Small intestine (tissue), 7 donors: ENCODE measurements around the gene ATF7IP2. TPM values are rescaled to one million over a fixed set of nuclear protein-coding genes. Genes with fewer than 3 reads are reported as not detected.
"Not testable (repeated sequence)": the region's sequence is repeated elsewhere in the genome, so short reads cannot be mapped to it uniquely, and the experiment has no call there.

Experiments
- DNase-seq, 2 donors: peaks; one replicate each; pipeline versions ENCODE4 v3.0.0 to v3.0.0-alpha.2; 2013
- FAIRE-seq: peaks from 2 replicates; lab custom pipeline; 2012; peaks lifted over from hg19 to GRCh38; lab: Jason Lieb, UNC
- H3K27ac ChIP-seq, 3 donors: one replicate each; pipeline ENCODE4 v1.5.1; 2013; ENCODE audit warnings: low read length in 2 of 3, mild to moderate bottlenecking in 2 of 3, control low read depth in 1 of 3, inconsistent platforms in 1 of 3, low read depth in 1 of 3, moderate library complexity in 1 of 3
- H3K27me3 ChIP-seq, 3 donors: one replicate each; pipeline ENCODE4 v1.6.1; 2013; ENCODE audit warnings: low read length in 3 of 3, inconsistent platforms in 1 of 3; ENCODE audit not compliant: control insufficient read depth in 3 of 3, insufficient read depth in 3 of 3
- H3K36me3 ChIP-seq, 3 donors: one replicate each; pipeline ENCODE4 v1.6.1; 2013; ENCODE audit warnings: low read length in 3 of 3, inconsistent platforms in 1 of 3, low read depth in 1 of 3, mild to moderate bottlenecking in 1 of 3, moderate library complexity in 1 of 3; ENCODE audit not compliant: control insufficient read depth in 3 of 3, insufficient read depth in 2 of 3
- H3K4me1 ChIP-seq, 3 donors: one replicate each; pipeline ENCODE4 v1.6.1; 2013; ENCODE audit warnings: low read length in 2 of 3, inconsistent platforms in 1 of 3, low read depth in 1 of 3, mild to moderate bottlenecking in 1 of 3, moderate library complexity in 1 of 3; ENCODE audit not compliant: control insufficient read depth in 3 of 3, insufficient read depth in 2 of 3
- H3K4me3 ChIP-seq, 3 donors: one replicate each; pipeline ENCODE4 v1.5.1; 2013; ENCODE audit warnings: low read length in 3 of 3, control low read depth in 1 of 3, inconsistent platforms in 1 of 3, low read depth in 1 of 3, mild to moderate bottlenecking in 1 of 3, moderate library complexity in 1 of 3
- H3K9me3 ChIP-seq, 2 donors: one replicate each; pipeline ENCODE4 v1.6.1; 2013; ENCODE audit warnings: low read depth in 1 of 2, low read length in 1 of 2; ENCODE audit not compliant: control insufficient read depth in 2 of 2, insufficient read depth in 1 of 2
- WGBS, 3 donors: extraction: QIAGEN DNeasy Blood & Tissue Kit; methylation state at CpG; one replicate each; pipeline ENCODE4 v1.1.7; 2013; 5-methylcytosine and 5-hydroxymethylcytosine counted together
- polyA plus RNA-seq, 4 donors: library from polyadenylated mRNA; stranded (reverse) in 3 of 4; unstranded in 1 of 4; fragments of 200-250 nt in 3 of 4; fragments of 120-200 nt in 1 of 4; gene quantifications; one replicate each; pipeline versions ENCODE4 v1.2.1 to v1.2.3, GENCODE V29; 2013
- donor health status: healthy with polysubstance abuse.
- donor health status: control.
- donor health status: control.
- donor health status: Bipolar disorder and iron deficiency.
- donor health status: healthy.

Gene ATF7IP2
- polyA plus RNA-seq, 4 donors: 9.6 to 58.2 (median 23.7) TPM

DNA sequence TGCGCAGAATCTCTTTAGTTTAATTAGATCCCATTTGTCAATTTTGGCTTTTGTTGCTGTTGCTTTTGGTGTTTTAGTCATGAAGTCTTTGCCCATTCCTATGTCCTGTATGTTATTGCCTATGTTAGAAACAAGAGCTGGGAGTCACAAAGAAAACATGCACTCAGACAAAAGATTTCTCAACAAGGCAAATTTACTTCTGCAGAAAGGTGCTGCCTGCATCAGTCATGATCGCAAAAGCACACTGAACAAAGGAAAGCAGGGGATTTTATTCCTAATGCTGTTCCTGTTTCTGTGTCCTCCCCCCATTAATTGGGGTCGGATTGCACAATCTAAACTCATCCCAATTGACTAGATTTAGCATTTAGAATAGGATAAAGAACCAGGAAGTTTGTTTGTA is 55.9 kb downstream of the ATF7IP2 start:
- Histone ChIP-seq H3K27ac (no peak overlapping the region), H3K4me3 (no peak overlapping the region), H3K27me3 (no peaks in the 10 kb centered on the region), H3K4me1 (no peaks in the 10 kb centered on the region), H3K9me3 (peaks cover 0 to 39% of the 10 kb centered on the region in 2 donors), H3K36me3 (peaks cover 5 to 29% (median 10%) of the 10 kb centered on the region in 3 donors)
- FAIRE-seq (no peak), DNase-seq (no peak)
- WGBS, 3 donors: 89 to 94% (median 90%) methylated on average over 3 of the region's 3 CpGs

DNA sequence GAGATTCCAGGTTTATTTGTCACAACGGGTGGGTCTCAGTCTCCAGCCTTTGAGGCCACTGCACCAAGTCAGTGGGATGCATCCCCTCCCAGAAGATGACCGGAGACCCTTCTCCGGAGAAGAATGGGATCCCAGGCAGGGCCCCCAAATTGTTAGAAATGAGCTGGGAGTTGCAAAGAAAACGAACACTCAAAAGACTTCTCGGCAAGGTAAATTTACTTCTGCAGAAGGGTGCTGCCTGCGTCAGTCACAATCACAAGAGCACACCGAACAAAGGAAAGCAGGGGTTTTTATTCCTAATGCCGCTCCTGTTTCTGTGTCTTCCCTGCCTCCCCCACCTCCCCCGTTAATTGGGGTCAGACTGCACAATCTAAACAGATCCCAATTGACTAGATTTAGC is 61.4 kb downstream of the ATF7IP2 start:
- Histone ChIP-seq H3K36me3 (peaks cover 6 to 20% (median 9%) of the 10 kb centered on the region in 3 donors), H3K4me1 (no peaks in the 10 kb centered on the region), H3K27me3 (no peaks in the 10 kb centered on the region), H3K9me3 (peaks cover 0 to 43% of the 10 kb centered on the region in 2 donors), H3K27ac (no peak overlapping the region), H3K4me3 (no peak overlapping the region)
- WGBS, 3 donors: 95 to 98% (median 98%) methylated on average over 9 of the region's 9 CpGs
- FAIRE-seq (no peak), DNase-seq (no peak)

DNA sequence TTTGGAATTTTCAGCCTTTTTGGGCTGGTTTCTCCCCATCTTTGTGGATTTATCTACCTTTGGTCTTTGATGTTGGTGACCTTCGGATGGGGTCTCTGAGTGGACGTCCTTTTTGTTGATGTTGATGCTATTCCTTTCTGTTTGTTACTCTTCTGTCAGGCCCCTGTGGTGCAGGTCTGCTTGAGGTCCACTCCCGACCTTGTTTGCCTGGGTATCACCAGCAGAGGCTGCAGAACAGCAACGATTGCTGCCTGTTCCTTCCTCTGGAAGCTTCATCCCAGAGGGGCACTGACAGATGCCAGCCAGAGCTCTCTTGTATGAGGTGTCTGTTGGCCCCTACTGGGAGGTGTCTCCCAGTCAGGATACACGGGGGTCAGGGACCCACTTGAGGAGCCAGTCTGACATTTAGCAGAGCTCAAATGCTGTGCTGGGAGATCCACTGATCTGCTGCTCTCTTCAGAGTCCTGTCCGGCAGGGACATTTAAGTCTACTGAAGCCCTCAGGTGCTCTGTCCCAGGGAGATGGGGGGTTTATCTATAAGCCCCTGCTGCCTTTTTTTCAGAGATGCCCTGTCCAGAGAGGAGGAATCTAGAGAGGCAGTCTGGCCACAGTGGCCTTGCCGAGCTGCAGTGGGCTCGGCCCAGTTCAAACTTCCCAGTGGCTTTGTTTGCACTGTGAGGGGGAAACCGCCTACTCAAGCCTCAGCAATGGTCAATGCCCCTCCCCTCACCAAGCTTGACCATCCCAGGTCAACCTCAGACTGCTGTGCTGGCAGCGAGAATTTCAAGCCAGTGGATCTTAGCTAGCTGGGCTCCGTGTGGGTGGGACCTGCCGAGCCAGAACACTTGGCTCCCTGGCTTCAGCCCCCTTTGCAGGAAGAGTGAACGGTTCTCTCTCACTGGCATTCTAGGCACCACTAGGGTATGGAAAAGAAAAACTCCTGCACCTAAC is 66.6 kb downstream of the ATF7IP2 start:
- DNase-seq, FAIRE-seq, H3K4me3 ChIP-seq, H3K4me1 ChIP-seq, H3K27me3 ChIP-seq, H3K9me3 ChIP-seq, H3K27ac ChIP-seq: not testable (repeated sequence)
- 93 to 96% (median 95%) methylated on average over 13 of the region's 13 CpGs for WGBS, 3 donors
- peaks cover 0 to 23% (median 3%) of the 10 kb centered on the region in 3 donors for H3K36me3 ChIP-seq

DNA sequence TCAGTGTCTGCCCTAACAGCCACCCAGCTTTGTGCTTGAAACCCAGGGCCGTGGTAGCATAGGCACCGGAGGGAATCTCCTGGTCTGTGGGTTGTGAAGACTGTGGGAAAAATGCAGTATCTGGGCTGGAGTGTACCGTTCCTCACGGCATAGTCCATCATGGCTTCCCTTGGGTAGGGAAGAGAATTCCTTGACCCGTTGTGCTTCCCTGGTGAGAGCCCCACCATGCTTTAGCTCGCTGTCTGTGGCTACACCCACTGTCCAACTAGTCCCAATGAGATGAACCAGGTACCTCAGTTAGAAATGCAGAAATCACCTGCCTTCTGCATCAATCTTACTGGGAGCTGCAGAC is 67.3 kb downstream of the ATF7IP2 start:
- DNase-seq (no peak), FAIRE-seq (no peak)
- 95 to 97% (median 96%) methylated on average over 6 of the region's 6 CpGs for WGBS, 3 donors
- Histone ChIP-seq H3K27ac (no peak overlapping the region), H3K4me1 (no peaks in the 10 kb centered on the region), H3K36me3 (peaks cover 1 to 25% (median 2%) of the 10 kb centered on the region in 3 donors), H3K9me3 (no peaks in the 10 kb centered on the region), H3K27me3 (no peaks in the 10 kb centered on the region), H3K4me3 (no peak overlapping the region)

DNA sequence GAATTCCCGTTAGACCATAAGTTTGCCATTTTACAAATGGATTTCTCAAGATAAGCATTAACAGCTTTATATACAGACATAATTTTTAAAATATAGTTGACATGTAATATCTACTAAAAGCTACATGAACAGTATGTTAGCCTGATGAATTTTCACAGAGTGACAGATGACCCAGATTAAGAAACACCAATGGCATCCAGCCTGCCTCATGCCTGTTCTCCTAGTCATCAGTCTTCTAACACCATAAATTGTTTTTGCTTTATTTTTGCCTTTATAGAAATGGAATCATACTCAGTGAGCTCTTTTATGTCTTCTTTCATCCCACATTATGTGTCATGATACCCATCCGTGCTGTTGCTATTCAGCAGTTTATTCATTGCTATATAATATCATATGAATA is 80.0 kb downstream of the ATF7IP2 start:
- Histone ChIP-seq H3K9me3 (no peaks in the 10 kb centered on the region), H3K4me1 (no peaks in the 10 kb centered on the region), H3K27me3 (no peaks in the 10 kb centered on the region), H3K4me3 (no peak overlapping the region), H3K27ac (no peak overlapping the region), H3K36me3 (peaks cover 0 to 8% (median 1%) of the 10 kb centered on the region in 3 donors)
- 95 to 98% (median 95%) methylated on average over 2 of the region's 2 CpGs for WGBS, 3 donors
- no peak for DNase-seq
- FAIRE-seq: no peak

DNA sequence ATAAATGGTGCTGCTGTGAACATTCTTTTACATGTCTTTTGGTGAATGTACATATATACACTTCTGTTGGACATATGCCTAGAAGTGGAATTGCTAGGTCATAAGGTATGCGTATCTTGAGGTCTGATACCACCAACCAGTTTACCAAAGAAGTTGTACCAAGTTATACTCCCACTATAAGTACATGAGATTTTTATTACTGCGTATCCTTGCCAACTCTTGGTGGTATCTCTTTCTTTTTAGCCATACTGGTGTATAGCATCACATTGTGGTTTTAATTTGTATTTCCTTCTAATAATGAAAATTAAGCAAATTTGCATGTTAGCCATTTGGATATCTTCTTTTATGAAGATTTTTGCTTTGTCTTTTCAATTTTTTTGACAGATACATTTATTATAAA is 80.5 kb downstream of the ATF7IP2 start:
- Histone ChIP-seq H3K4me1 (no peaks in the 10 kb centered on the region), H3K27ac (no peak overlapping the region), H3K27me3 (no peaks in the 10 kb centered on the region), H3K9me3 (no peaks in the 10 kb centered on the region), H3K4me3 (no peak overlapping the region), H3K36me3 (peaks cover 0 to 8% (median 1%) of the 10 kb centered on the region in 3 donors)
- no peak for DNase-seq
- 97 to 100% (median 98%) methylated on average over 2 of the region's 2 CpGs for WGBS, 3 donors
- FAIRE-seq: no peak

DNA sequence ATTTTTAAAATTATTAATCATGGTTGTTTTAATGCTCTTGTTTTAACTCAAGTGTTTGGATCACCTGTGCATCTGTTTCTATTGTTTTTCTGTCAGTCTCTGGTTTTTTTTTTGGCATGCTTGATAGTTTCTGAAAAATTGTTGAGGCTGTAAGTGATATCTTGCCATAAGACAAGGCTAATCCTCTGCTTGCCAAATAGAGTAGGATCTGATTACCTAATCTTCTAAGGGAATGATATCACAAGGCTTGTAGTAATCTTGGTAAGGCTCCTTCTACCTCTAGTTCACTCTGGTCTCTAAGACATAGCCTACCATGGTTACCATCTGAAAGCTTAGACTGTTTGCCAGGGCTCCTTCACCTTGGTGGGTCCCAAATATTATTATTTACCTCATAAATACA is 81.0 kb downstream of the ATF7IP2 start:
- no peak for FAIRE-seq

DNA sequence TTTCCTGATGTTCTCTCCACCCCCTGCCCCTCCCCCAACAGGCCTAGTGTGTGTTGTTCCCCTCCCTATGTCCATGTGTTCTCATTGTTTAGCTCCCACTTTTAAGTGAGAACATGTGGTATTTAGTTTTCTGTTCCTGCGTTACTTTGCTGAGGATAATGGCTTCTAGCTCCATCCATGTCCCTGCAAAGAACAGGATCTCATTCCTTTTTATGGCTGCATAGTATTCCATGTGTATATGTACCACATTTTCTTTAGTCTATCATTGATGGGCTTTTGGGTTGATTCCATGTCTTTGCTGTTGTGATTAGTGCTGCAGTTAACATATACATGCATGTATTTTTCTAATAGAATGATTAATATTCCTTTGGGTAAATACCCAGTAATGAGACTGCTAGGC is 90.8 kb downstream of the ATF7IP2 start:
- H3K27ac ChIP-seq, FAIRE-seq, H3K36me3 ChIP-seq, H3K9me3 ChIP-seq, H3K27me3 ChIP-seq, H3K4me3 ChIP-seq, H3K4me1 ChIP-seq, DNase-seq: not testable (repeated sequence)
- 96 to 100% (median 100%) methylated on average over 1 of the region's 1 CpG for WGBS, 3 donors

More for the DNA sequence above, 81.0 kb downstream of the ATF7IP2 start:
- Histone ChIP-seq H3K4me3 (no peak overlapping the region), H3K9me3 (no peaks in the 10 kb centered on the region), H3K4me1 (no peaks in the 10 kb centered on the region), H3K36me3 (peaks cover 0 to 8% (median 1%) of the 10 kb centered on the region in 3 donors), H3K27me3 (no peaks in the 10 kb centered on the region), H3K27ac (no peak overlapping the region)
- DNase-seq: no peak
